ENCODE measurements around the gene ASIC5.

- TF ChIP-seq, protein P1, sequence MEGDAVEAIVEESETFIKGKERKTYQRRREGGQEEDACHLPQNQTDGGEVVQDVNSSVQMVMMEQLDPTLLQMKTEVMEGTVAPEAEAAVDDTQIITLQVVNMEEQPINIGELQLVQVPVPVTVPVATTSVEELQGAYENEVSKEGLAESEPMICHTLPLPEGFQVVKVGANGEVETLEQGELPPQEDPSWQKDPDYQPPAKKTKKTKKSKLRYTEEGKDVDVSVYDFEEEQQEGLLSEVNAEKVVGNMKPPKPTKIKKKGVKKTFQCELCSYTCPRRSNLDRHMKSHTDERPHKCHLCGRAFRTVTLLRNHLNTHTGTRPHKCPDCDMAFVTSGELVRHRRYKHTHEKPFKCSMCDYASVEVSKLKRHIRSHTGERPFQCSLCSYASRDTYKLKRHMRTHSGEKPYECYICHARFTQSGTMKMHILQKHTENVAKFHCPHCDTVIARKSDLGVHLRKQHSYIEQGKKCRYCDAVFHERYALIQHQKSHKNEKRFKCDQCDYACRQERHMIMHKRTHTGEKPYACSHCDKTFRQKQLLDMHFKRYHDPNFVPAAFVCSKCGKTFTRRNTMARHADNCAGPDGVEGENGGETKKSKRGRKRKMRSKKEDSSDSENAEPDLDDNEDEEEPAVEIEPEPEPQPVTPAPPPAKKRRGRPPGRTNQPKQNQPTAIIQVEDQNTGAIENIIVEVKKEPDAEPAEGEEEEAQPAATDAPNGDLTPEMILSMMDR (IDR thresholded peaks at IDR 0.05) = no peak
- no peak for TF ChIP-seq POLR2A (IDR thresholded peaks at IDR 0.05; ENCODE audit: low read depth)
Observed at GRCh38 chr4:155909615-155910226, 43.6 kb upstream of the ASIC5 start.

All from esophagus muscularis mucosa (tissue), 3 donors.